Thyroid gland (tissue), 4 donors: ENCODE data around the gene ATXN7L1. TPM values are rescaled to one million over a fixed set of nuclear protein-coding genes. Genes with fewer than 3 reads are reported as not detected.

ENCODE experiments used
- DNase-seq, 2 donors: peaks; one replicate each; pipeline ENCODE4 v3.0.0-alpha.2; 2019
- H3K27ac ChIP-seq, 3 donors: fragments of 200-600 bp; sonication (generic); 1 replicate in 2 of 3; 2 replicates in 1 of 3; pipeline ENCODE4 v1.5.1; 2016 to 2019; ENCODE audit warnings: mild to moderate bottlenecking in 1 of 3, moderate library complexity in 1 of 3
- H3K27me3 ChIP-seq: fragments of 200-600 bp; sonication (generic); one replicate; pipeline ENCODE4 v1.5.1; 2019
- H3K36me3 ChIP-seq, 2 donors: fragments of 200-600 bp; sonication (generic); one replicate each; pipeline ENCODE4 v1.5.1; 2016 to 2019
- H3K4me1 ChIP-seq, 2 donors: fragments of 200-600 bp; sonication (generic); one replicate each; pipeline ENCODE4 v1.5.1; 2017 to 2019
- H3K4me3 ChIP-seq, 3 donors: fragments of 200-600 bp; sonication (generic); replicated peaks in 1 of 3; 1 replicate in 2 of 3; 2 replicates in 1 of 3; pipeline ENCODE4 v1.5.1; 2016; ENCODE audit warnings: mild to moderate bottlenecking in 1 of 3
- H3K9me3 ChIP-seq: fragments of 200-600 bp; sonication (generic); one replicate; pipeline ENCODE4 v1.5.1; 2017
- CTCF ChIP-seq, 6 experiments: fragments of 200-600 bp in 3 of 6; fragments of 450-650 bp in 3 of 6; sonication (generic) in 3 of 6; IDR thresholded peaks; one replicate each; pipeline ENCODE4 v1.5.1; 2016 to 2019; ENCODE audit warnings: antibody characterized with exemption in 6 of 6, mild to moderate bottlenecking in 2 of 6, inconsistent platforms in 1 of 6, moderate library complexity in 1 of 6
- POLR2A ChIP-seq, 2 donors: fragments of 450-650 bp; IDR thresholded peaks; one replicate each; pipeline ENCODE4 v1.6.1; 2017; ENCODE audit warnings: antibody characterized with exemption in 2 of 2, mild to moderate bottlenecking in 2 of 2, moderate library complexity in 1 of 2
- WGBS, 2 donors: methylation state at CpG; one replicate each; pipeline ENCODE4 v1.1.5; 2017; 5-methylcytosine and 5-hydroxymethylcytosine counted together
- intact Hi-C: fragments of 100-400 bp; cut with DNase I; formaldehyde crosslinking; loops from one replicate; pipeline ENCODE4 v1.15.1; 2023
- total RNA-seq, 4 donors: library from RNA; depleted of rRNA; stranded (reverse); fragments of >200 nt; gene quantifications; one replicate each; pipeline ENCODE4 v1.2.3, GENCODE V29; 2016

The ATXN7L1 gene
- total RNA-seq, 4 donors from 2014 or later: 21.8 to 24.4 (median 22.8) TPM

- intact Hi-C loops: no loop called here
- no peaks in the 10 kb centered on the region for H3K27me3 ChIP-seq
- 64 to 83% methylated on average over 11 of the region's 11 CpGs for WGBS, 2 donors
These were observed 198.4 kb downstream of the ATXN7L1 start for GRCh38 chr7:105677817-105678573.

GRCh38 chr7:105677410-105677730 lies 199.0 kb downstream of the ATXN7L1 start:
- Histone ChIP-seq H3K36me3 (no peaks in the 10 kb centered on the region), H3K4me3 (no peak overlapping the region), H3K27me3 (no peaks in the 10 kb centered on the region), H3K27ac (peak overlapping the region; percentile 89 to 94 (median 93)), H3K9me3 (no peaks in the 10 kb centered on the region), H3K4me1 (peaks cover 87 to 96% of the 10 kb centered on the region in 2 donors)
- intact Hi-C loops: no loop called here
- WGBS, 2 donors: 82 to 88% methylated on average over 4 of the region's 4 CpGs
- DNase-seq: no peak
- TF ChIP-seq POLR2A (IDR thresholded peaks at IDR 0.05) (no peak), CTCF (IDR thresholded peaks at IDR 0.05) (no peak)

More at GRCh38 chr7:105677817-105678573, 198.4 kb downstream of the ATXN7L1 start:
- Histone ChIP-seq H3K27ac (peak overlapping the region; percentile 89 to 94 (median 93)), H3K4me3 (peak overlapping the region in 1 of 3 donors; percentile 4), H3K4me1 (peaks cover 87 to 96% of the 10 kb centered on the region in 2 donors), H3K9me3 (no peaks in the 10 kb centered on the region), H3K36me3 (no peaks in the 10 kb centered on the region)
- DNase-seq: peak; percentile 44 to 46
- TF ChIP-seq CTCF (IDR thresholded peaks at IDR 0.05) (no peak), POLR2A (IDR thresholded peaks at IDR 0.05) (no peak)

- DNase-seq: peak; percentile 85 to 89
- Histone ChIP-seq H3K36me3 (no peaks in the 10 kb centered on the region), H3K27me3 (no peaks in the 10 kb centered on the region), H3K4me3 (no peak overlapping the region), H3K27ac (peak overlapping the region; percentile 89 to 94 (median 93)), H3K4me1 (peaks cover 76 to 82% of the 10 kb centered on the region in 2 donors), H3K9me3 (no peaks in the 10 kb centered on the region)
- 45 to 52% methylated on average over 7 of the region's 8 CpGs for WGBS, 2 donors
- intact Hi-C loops: no loop called here
- TF ChIP-seq CTCF (IDR thresholded peaks at IDR 0.05) (no peak), POLR2A (IDR thresholded peaks at IDR 0.05) (no peak)
These were observed 200.4 kb downstream of the ATXN7L1 start for GRCh38 chr7:105675934-105676371.

- WGBS, 2 donors: 87 to 91% methylated on average over 4 of the region's 4 CpGs
- H3K4me3 ChIP-seq: no peak overlapping the region
- peak overlapping the region; percentile 82 to 93 (median 89) for H3K27ac ChIP-seq
- no peaks in the 10 kb centered on the region for H3K9me3 ChIP-seq
- no peaks in the 10 kb centered on the region for H3K27me3 ChIP-seq
- no peaks in the 10 kb centered on the region for H3K36me3 ChIP-seq
- TF ChIP-seq CTCF (IDR thresholded peaks at IDR 0.05) (no peak), POLR2A (IDR thresholded peaks at IDR 0.05) (no peak)
- peaks cover 62 to 67% of the 10 kb centered on the region in 2 donors for H3K4me1 ChIP-seq
- DNase-seq: no peak
- intact Hi-C loops: no loop called here
These were observed 202.0 kb downstream of the ATXN7L1 start for GRCh38 chr7:105674200-105674920.
